Erythroblast (primary cell): ENCODE measurements around the gene RAX2.
"Not testable (repeated sequence)": the region's sequence is repeated elsewhere in the genome, so short reads cannot be mapped to it uniquely, and the experiment has no call there.

Source experiments
- DNase-seq, 2 experiments: peaks; one replicate each; lab custom pipeline; 2025; lab: John Stamatoyannopoulos, UW
- GATA1 ChIP-seq: IDR thresholded peaks from 2 replicates; pipeline ENCODE4 v1.6.1; 2011; ENCODE audit warnings: low read depth, mild to moderate bottlenecking, control low read depth, low read length, moderate library complexity
- POLR2A ChIP-seq: IDR thresholded peaks from 2 replicates; pipeline ENCODE4 v1.6.1; 2011; ENCODE audit warnings: mild to moderate bottlenecking, low read length

The RAX2 gene

GRCh38 chr19:3776479-3777040 lies 4.5 kb upstream of the RAX2 start:
- TF ChIP-seq GATA1 (no peak), POLR2A (no peak)
- no peak for DNase-seq

- TF ChIP-seq POLR2A = no peak
- TF ChIP-seq GATA1 = no peak
- DNase-seq = no peak
Observed at GRCh38 chr19:3775831-3776230, 3.8 kb upstream of the RAX2 start.

- TF ChIP-seq POLR2A (no peak), GATA1 (no peak)
- no peak for DNase-seq
Observed at GRCh38 chr19:3775374-3775711, 3.3 kb upstream of the RAX2 start.

GRCh38 chr19:3774621-3775373 lies 2.8 kb upstream of the RAX2 start:
- TF ChIP-seq GATA1 (no peak), POLR2A (no peak)
- no peak for DNase-seq

GRCh38 chr19:3773814-3774515 lies 1.9 kb upstream of the RAX2 start:
- DNase-seq = no peak
- TF ChIP-seq POLR2A (no peak), GATA1 (no peak)

GRCh38 chr19:3771000-3771905 lies 775 bp downstream of the RAX2 start:
- DNase-seq = no peak
- TF ChIP-seq POLR2A (no peak), GATA1 (no peak)

- DNase-seq = no peak
- TF ChIP-seq POLR2A (no peak), GATA1 (no peak)
Observed at GRCh38 chr19:3770136-3770999, 1.7 kb downstream of the RAX2 start.

- no peak for DNase-seq
- TF ChIP-seq POLR2A (no peak), GATA1 (no peak)
Observed at GRCh38 chr19:3769494-3769893, 2.5 kb downstream of the RAX2 start.

- DNase-seq = no peak
- TF ChIP-seq GATA1 = no peak
- no peak for TF ChIP-seq POLR2A
Observed at GRCh38 chr19:3768748-3769099, 3.3 kb downstream of the RAX2 start.

GRCh38 chr19:3768015-3768747 lies 3.8 kb downstream of the RAX2 start:
- TF ChIP-seq POLR2A = no peak
- TF ChIP-seq GATA1 = no peak
- no peak for DNase-seq

- no peak for DNase-seq
- TF ChIP-seq GATA1 = no peak
- no peak for TF ChIP-seq POLR2A
Observed at GRCh38 chr19:3767050-3767449, 5.0 kb downstream of the RAX2 start.

- no peak for DNase-seq
- TF ChIP-seq POLR2A (no peak), GATA1 (no peak)
Observed at GRCh38 chr19:3766520-3766919, 5.5 kb downstream of the RAX2 start.

GRCh38 chr19:3765757-3766156 lies 6.3 kb downstream of the RAX2 start:
- DNase-seq = not testable (repeated sequence)
